NCI-H345 treated with DMSO at 0.1 percent for 48 hours (cell line): ENCODE results near the gene WIF1.
A peak's percentile ranks its signal among the peaks of the same experiment; 100 is the strongest.

Experiments used
- DNase-seq: peaks from one replicate; lab custom pipeline; 2025; ENCODE audit not compliant: unreplicated experiment; lab: John Stamatoyannopoulos, UW

The WIF1 gene, protein sequence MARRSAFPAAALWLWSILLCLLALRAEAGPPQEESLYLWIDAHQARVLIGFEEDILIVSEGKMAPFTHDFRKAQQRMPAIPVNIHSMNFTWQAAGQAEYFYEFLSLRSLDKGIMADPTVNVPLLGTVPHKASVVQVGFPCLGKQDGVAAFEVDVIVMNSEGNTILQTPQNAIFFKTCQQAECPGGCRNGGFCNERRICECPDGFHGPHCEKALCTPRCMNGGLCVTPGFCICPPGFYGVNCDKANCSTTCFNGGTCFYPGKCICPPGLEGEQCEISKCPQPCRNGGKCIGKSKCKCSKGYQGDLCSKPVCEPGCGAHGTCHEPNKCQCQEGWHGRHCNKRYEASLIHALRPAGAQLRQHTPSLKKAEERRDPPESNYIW

DNA sequence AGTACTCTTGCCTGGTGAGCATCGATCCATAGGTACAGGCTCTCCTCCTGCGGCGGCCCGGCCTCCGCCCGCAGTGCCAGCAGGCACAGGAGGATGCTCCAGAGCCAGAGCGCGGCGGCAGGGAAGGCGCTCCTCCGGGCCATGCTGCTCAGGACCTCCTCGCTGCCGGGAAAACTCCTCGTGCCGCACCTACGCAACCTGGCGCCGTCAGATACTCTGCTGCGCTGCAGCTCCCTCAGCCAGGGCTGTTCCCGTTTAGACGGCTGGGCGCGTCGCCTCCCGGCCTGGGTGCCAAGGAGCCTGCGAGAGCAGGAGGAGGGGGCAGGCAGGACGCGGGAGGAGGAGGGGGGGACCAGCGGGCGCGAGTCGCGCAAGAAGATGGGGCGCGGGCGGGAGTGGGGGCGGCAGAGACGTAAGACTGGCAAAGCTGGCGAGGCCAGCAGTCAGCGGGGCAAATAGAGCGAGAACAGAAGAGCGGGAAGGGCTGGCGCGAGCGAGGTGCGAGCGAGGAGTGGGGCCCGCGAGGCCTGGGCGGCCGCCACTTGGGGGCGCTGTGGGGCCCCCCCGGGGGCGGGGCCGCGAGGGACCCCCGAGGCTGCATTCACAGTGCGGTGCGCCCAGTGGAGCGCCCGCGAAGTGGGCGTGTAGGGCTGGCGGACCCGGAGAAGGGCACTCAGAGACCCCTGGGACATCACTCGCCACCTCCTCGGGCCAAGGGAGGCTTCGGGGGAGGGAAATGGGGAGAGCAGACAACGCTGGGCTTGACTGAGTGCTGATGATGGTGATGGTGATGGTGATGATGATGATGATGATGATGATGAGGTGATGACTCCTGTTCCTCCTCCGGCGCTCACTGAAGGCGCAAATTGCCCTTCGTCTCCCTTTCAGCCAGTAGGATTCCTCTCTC is at the start of gene WIF1:
Gene WIF1, minus strand, starts transcription at position 257 of the 907 bp plus-strand sequence. Its CDS starts 114 bp downstream, at position 143.
- peak; percentile 34 for DNase-seq

DNA sequence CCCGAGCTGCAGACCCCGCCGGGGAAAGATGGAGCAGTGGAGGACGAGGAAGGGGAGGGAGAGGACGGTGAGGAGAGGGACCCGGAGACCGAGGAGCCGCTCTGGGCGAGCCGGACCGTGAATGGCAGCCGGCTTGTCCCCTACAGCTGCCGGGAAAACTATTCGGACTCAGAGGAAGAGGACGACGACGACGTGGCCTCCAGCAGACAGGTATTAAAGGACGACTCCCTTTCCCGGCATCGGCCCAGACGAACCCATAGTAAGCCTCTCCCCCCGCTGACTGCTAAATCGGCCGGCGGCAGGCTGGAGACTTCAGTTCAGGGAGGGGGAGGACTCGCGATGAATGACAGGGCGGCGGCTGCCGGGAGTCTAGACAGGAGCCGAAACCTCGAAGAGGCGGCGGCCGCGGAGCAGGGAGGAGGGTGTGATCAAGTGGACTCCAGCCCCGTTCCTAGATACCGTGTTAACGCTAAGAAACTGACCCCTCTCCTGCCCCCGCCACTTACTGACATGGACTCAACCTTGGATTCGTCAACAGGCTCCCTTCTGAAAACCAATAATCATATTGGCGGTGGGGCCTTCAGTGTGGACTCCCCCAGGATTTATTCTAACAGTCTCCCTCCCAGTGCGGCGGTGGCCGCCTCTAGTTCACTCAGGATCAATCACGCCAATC is 49.2 kb upstream of the WIF1 start:
- no peak for DNase-seq

DNA sequence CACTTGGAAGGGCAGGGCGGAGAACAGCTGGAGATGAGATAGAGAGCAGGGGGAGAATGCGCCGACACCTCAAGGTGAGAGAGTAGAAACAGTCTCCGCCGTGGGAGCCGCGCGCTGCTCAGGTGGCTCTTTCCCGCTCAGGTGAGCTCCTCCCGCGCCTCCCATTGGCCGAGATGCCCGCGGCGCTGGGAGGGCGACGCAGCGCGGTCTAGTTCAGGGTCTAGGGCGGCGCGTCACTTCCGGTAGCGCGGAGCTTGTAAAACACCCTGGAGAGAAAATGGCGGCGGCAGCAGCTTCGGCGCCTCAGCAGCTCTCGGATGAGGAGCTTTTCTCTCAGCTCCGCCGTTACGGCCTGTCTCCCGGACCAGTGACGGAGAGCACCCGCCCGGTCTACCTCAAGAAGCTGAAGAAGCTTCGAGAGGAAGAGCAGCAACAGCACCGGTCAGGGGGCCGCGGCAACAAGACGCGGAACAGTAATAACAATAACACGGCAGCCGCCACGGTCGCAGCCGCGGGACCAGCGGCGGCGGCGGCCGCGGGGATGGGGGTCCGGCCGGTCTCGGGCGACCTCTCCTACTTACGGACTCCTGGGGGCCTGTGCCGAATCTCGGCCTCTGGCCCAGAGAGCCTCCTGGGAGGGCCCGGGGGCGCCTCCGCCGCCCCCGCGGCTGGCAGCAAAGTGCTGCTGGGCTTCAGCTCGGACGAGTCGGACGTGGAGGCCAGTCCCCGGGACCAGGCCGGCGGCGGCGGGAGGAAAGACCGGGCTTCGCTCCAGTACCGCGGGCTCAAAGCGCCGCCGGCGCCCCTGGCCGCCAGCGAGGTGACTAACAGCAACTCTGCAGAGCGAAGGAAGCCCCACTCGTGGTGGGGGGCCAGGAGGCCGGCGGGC is 48.5 kb upstream of the WIF1 start, which contains the start of gene LEMD3:
Gene LEMD3, plus strand, starts transcription at position 264 of the 889 bp plus-strand sequence. Its CDS starts 14 bp downstream, at position 278.
- DNase-seq, result peak; percentile 91

DNA sequence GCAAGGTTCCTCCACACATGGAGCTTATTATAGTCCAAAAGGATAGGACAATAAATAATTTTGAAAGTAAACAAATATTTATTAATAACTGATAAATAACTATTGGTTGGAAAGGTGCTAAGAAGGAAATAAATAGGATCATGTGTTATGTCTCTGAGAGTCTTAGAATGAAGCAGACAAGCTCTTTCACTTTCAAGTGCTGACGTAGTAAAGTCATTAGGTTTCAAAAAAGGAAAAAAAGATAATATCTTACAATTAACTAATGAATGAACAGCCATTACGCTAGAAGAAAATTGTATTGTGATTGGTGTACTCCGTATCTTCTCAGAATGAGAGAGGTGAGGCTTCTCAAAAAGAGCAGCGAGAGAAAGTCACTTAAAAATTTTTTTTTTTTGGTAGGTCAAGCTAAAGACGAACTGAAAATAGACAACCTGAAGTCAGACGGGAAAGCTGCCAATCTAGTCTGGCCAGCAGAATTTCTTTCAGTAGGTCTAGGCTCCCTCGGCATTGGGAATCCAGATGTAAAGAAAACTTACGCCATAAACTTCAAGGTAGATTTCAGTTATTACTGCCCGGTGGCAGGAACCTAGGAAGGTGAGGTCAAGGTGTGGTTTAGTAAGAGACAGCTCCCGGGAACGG is 47.7 kb upstream of the WIF1 start:
- DNase-seq, result no peak

DNA sequence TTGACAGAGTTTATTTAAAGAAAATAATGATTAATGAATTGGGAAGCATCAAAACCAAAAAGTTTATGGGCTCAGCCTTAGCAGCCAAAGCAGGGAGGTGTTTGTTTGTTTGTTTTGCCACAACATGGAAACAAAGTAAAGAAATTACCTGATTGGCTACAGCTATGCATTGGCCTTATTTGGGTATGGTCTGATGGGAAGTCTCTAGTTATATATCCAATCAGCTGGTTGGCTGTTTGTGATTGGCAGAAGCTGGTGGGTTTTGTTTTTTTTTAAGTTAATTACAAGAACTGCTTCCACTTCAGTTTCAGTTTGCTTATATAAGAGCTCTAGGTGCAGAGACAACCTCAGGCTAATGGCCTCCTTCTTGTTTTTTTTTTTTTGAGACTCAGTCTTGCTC is 43.7 kb upstream of the WIF1 start:
- DNase-seq, result no peak

DNA sequence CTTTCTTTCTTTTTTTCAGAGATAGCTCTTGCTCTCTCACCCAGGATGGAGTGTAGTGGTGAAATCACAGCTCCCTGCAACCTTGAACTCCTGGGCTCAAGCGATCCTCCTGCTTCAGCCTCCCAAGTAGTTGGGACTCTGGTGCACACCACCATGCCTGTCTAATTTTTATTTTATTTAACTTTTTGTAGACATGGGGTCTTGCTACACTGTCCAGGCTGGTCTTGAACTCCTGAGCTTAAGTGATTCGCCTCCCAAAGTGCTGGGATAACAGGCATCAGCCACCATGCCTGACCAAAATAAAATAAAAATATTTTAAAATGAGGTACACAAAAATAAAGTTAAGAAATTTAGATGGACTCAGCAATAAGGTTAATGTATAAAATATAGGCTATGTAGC is 43.1 kb upstream of the WIF1 start:
- no peak for DNase-seq

DNA sequence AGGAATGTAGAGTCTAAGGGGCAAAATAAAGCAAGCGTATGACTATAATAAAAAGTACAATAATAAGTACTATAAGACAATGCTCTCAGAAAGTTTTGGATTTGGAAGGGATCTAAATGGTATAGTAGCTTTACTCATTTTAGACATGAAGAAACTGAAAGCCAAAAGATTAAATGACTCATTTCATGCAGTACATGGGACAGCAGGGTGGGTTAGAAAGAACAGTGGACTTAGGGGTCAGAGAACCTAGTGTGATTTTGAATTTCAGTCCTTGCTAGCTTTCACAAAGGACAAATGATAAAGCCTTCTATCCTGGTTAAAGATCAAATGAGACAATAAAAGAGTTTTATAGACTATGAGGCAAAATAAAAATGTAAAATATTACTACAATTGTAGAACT is 41.5 kb upstream of the WIF1 start:
- DNase-seq, result no peak

DNA sequence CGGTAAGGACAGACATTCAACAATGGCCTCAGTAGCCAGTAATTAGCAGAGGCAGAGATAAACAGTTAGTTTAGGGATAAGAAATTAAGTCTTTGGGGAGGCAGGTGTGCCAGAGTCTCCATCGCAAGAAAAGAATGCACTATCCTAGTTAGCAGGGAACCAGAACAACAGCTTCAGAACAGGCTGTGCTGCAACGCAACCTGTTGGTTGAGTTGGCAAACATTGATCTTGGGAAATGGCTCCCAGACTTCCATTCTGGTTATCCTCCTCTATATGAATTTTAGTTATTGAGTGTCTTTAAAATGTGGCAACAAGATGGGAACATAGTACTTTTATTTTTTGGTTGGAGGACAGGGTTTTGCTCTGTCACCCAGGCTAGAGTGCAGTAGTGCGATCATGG is 36.0 kb upstream of the WIF1 start:
- DNase-seq, result no peak

DNA sequence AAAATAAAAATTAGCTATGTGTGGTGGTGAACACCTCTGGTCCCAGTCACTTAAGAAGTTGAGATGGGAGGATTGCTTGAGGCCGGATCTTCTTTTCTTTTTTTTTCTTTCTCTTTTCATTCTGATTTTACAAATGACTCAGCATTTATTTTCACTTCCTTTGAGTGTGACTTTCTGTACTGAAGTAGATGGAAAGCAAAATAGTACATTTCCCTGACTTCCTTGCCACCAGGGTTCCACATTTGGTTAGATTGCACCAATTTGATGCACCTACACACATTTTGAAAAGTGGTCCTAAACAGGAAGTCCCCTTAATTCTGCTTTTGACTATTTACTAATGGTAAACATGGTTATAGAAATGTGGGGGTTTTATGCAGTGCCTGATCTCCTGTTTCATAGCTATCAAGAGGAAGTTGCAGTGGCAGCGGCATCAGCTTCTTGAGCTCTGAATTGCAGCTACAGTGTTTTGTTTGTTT is 35.3 kb upstream of the WIF1 start:
- no peak for DNase-seq

DNA sequence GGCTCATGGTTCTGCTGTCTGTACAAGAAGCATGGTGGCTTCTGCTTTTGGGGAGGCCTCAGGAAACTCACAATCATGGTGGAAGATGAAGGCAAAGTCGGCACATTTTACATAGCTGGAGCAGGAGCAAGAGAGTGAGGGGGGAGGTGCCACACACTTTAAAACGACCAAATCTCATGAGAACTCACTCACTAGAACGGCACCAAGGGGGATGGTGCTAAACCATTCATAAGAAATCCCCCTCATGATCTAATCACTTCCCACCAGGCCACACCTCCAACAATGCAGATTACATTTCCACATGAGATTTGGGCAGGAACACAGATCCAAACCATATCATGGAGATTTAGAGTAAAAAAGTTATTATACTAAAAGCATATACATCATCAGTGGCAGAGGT is 34.7 kb upstream of the WIF1 start:
- DNase-seq, result no peak

DNA sequence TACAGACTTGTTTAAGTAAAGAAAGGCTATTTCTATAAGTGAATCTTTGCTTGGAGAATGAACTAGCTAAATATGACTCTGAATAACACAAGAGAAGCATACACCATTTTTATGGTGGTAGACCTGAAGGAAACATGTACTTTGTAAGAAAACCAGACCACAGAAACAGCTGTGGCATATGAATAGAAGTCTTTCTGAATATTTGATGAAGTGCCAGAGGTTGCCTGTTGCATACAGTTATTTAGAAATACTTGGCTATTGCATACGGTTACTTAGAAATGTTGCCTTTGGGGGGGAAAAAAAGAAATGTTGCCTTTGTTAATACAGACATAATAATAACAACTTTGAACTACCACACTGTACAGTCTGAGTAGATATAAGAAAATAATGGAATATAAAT is 31.5 kb upstream of the WIF1 start:
- no peak for DNase-seq

DNA sequence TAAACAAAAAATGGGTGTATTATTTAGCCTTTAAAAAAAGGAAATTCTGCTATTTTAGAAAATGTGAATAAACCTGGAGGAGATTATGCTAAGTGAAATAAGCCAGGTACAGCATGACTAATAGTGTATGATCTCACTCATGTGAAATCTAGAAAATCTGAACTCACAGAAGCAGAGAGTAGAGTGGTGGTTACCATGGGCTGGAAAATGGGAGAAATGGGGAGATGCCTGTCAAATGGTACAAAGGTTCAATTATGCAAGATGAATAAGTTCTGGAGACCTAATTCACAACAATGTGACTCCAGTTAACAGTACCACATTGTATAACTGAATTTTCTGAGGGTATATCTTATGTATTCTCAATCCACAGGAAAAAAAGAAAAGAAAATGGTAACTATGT is 30.9 kb upstream of the WIF1 start:
- no peak for DNase-seq

DNA sequence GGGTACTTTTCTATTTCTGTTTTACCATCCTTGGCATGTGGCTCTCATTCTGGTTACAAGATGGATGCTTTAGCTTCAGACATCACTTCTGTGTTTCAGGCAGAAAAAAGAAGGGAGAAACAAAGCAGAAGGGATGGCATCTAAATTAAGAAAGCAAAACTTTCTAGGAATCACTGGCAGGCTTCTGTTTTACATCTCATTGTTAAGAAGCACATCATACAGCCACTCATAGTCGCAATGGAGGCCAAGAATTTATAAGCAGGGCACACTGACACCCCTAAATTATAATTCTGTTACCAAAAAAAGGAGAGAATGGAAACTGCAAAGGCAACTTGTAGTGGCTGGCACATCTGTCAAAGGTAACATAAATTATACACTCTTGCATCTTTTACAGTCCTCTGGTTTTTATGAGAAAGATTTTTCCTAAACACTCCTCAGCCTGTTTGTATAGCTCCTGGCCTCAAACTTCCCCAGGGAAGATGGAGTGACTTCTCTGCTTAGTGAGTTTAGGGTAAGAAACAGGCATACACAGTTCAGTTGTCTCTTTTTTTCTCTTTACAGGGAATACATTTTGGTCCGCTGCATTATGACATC is 26.3 kb upstream of the WIF1 start:
- no peak for DNase-seq

DNA sequence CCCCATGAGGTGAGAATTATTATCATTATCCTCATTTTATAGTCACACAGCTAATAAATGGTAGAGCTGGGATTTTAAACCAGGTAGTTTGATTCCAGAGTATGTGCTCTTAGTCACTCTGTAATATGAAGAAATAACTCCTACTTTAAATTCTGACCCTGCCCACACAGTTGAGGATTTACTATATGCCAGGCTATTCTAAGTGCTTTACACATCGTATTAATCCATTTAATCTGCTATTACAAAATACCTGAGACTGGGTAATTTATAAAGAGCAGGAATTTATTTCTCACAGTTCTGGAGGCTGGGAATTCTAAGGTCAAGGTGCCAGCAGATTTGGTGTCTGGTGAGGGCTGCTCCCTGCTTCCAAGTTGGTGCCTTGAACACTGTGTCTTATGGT is 19.6 kb upstream of the WIF1 start:
- DNase-seq, result no peak

DNA sequence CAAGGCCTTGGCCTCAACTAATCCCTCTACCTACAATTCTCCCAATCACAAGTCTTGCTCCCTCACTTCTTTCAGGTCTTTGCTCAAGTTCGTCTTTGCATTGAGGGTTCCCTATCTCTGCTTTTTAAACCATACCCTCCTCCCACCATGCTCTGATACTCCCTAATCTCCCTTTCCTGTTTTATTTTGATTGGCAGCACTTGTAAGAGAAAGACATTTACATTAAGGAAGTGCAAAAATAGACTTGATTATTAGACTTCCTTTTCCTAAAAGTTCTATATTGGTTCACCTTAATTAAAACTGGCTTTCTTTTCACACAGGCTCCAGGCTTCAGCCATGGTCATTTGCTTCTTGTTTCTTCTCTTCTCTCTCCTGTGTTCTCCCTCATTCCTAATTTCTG is 18.3 kb upstream of the WIF1 start:
- DNase-seq, result no peak

DNA sequence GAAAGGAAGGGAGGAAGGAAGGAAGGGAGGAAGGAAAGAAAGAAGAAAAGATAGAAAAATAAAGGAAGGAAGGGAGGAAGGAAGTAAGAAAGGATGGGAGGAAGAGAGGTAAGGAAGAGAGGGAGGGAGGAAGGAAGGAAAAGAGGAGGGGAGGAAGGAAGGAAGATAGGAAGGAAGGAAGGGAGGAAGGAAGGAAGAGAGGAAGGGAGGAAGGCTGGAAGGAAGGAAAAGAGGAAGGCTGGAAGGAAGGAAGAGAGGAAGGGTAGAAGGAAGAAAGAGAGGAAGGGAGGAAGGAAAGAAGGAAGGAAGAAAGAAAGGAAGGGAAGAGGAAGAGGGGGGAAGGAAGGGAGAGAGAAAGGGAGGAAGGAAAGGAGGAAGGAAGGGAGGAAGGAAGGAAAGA is 12.8 kb upstream of the WIF1 start:
- no peak for DNase-seq

DNA sequence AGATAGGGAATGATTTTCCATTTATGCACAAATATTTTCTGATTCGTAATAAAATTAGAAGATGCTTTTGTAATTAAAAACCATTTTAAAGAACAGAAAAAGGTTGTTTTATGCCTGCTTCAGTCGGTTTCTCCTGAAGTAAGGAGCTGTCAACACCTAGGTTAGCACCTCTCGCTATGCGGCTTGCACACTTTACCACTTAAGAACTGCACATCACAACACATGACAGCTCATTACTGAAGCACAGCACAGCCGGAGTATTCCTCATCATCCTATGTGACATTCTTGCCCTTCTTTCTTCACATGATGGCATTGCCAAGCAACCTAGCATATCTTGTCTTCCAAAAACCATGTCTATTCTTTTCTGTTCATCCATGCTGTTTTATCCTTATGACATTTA is 5.4 kb upstream of the WIF1 start:
- no peak for DNase-seq

DNA sequence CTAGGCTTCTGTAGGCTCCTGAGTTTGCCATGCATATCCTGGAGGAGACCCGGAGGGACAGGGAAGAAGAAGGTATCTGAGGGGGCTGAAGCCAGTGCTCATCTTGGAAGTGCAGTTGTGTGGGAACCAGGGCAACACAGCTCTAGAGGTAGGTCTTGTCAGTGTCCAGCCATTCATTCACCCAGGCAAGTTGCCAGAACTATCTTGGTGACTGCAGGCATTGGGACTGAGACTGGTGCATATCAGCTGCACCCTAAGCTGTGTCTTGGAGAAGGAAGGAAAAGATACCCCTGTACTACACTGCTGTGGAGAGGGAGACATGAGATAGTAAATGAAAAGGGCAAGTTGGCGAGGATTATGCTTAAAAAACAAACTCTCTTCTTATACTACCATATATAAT is 4.9 kb upstream of the WIF1 start:
- DNase-seq, result no peak

DNA sequence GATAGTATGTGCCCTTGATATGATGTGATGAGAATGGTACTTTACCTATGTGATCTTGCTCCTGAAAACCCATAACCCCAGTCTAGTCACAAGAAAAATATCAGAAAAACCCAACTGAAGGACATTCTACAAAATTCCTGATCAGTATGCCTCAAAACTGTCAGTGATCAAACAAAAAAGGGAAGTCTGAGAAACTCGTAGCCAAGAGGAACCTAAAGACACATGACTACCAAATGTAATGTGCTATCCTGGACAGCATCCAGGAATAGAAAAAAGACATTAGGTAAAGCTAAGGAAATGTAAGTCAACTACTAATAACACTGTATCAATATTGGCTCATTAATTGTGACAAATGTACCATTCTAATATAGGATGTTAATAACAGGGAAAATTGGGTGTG is 4.1 kb upstream of the WIF1 start:
- DNase-seq, result no peak
